Endothelial cell of umbilical vein (primary cell): ENCODE measurements around the gene IVD.

Experiments
- CTCF ChIP-seq, 2 donors: IDR thresholded peaks; 1 replicate in 1 of 2; 2 replicates in 1 of 2; pipeline ENCODE4 v1.5.1; 2011; ENCODE audit warnings: low read length in 2 of 2, mild to moderate bottlenecking in 2 of 2, moderate library complexity in 2 of 2, control low read depth in 1 of 2, inconsistent platforms in 1 of 2, low read depth in 1 of 2; ENCODE audit not compliant: insufficient read depth in 1 of 2; ENCODE audit errors: extremely low read depth in 1 of 2
- EZH2 ChIP-seq: IDR thresholded peaks from 2 replicates; pipeline ENCODE4 v1.6.1; 2012; ENCODE audit warnings: borderline replicate concordance, low read depth, mild to moderate bottlenecking, moderate library complexity, low read length, inconsistent platforms; ENCODE audit not compliant: severe bottlenecking
- FOS ChIP-seq: IDR thresholded peaks from 2 replicates; pipeline ENCODE4 v1.6.1; 2011; ENCODE audit warnings: mild to moderate bottlenecking, low read length, moderate library complexity, borderline replicate concordance; ENCODE audit not compliant: insufficient read depth
- JUN ChIP-seq: IDR thresholded peaks from 2 replicates; pipeline ENCODE4 v1.6.1; 2011; ENCODE audit warnings: borderline replicate concordance, low read depth; ENCODE audit not compliant: insufficient read length, insufficient read depth
- POLR2AphosphoS5 ChIP-seq: IDR thresholded peaks from 2 replicates; pipeline ENCODE4 v1.6.1; 2012; ENCODE audit warnings: low read depth, mild to moderate bottlenecking, control low read depth, low read length, moderate library complexity; ENCODE audit not compliant: insufficient read depth

- no peak for TF ChIP-seq CTCF (IDR thresholded peaks at IDR 0.05; ENCODE audit: extremely low read depth in 1 of 2, insufficient read depth in 1 of 2, low read depth in 1 of 2, low read length in 2 of 2)
- TF ChIP-seq FOS, result no peak
- no peak for TF ChIP-seq EZH2
- TF ChIP-seq POLR2AphosphoS5, result no peak
- no peak for TF ChIP-seq JUN
Measured at GRCh38 chr15:40399370-40399769, 6.2 kb upstream of the IVD start.
